HPDE6-E6E7 (cell line): ENCODE results near the gene ZNF860.

Experiments used
- DNase-seq: peaks from one replicate; pipeline ENCODE4 v3.0.0; 2011; ENCODE audit warnings: missing footprints; ENCODE audit errors: extremely low spot score

Gene ZNF860

DNA sequence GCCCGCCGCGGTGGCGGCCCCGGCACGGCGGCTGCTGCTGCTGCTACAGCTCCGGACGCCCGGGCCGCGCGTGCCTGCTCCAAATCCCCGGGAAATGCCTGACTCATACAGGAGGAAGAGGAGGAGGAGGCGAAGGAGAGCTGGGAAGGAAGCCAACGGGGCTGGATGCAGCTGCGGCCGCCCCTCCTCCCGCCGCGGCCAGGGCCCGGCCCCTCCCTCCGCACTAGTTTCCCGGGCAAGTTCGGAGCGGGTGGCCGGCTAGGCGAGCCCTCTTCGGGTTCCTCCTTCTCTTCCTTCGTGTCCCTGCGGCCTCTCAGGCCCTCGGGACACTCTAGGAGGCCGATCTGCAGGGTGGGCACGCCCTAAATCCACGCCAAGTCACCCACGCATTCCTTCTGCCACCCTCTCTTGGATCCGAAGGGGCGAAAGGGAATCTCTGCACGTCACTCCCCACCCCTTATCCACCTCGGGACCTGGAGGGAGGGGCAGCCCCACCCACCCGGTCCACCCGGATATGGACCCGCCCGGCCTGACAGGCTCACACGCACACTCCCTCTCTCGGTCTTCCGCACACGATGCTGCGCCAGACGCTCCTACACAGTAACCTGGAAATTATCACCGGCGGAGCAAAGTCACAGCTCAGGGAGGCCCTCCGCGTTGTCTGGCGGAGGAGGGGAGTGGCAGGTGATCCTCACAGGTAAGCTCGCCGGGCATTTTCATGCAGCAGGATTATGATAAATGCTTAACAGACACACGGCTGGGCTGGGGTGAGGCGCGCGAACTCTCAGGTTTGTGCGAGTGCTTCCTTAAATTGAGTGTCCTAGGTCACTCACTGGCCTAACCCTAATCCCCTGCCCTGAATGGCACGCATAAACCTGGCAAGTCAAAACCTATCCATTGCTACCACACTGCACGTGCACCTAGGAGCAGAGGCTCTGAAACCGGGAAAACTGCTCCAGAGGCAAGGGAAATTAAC, at the start of gene ZNF860, which contains the start of gene OSBPL10:
ZNF860 (plus strand) TSS at position 545 of the 976 bp plus-strand sequence. CDS start 7,330 bp downstream, outside the sequence.
OSBPL10 (minus strand) TSS at position 57 of the 976 bp plus-strand sequence. CDS start 83 bp downstream, outside the sequence.
- no peak for DNase-seq

DNA sequence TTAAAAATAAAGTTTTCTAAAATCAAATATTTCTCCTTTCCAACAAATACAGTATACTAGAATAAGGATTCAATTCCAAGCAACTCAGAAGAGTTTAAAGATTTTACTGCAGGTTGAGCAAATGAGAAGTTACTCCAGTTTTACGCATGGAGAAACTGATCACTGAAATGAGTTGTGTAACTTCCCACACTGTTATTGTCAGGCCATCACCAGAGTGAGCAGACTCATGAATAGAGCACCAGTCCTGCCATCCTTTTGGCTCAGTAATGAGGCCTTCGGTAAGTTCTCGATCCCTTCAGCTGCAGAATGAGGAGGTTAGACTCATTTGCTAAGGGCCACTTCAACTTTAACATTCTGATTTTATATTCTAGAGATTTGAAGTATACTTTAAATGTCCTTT, 48.6 kb upstream of the ZNF860 start:
- DNase-seq = no peak

DNA sequence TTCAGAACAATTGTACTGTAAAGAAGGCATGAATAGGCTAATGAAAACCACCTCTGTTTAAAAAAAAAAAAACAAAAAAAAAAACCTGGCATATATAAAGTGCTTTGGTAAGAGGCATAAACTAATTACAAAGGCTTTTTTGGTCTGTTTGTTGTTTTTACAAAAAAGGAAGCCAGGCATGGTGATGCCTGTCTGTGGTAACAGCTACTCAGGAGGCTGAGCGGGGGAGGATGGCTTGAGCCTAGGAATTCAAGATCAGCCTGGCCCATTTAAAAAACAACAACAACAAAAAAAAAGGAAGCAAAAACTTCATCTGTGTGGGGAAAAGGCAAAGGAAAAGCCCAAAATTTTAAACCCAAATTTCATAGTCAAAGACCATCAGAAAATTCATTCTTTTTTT, 47.5 kb upstream of the ZNF860 start:
- no peak for DNase-seq

DNA sequence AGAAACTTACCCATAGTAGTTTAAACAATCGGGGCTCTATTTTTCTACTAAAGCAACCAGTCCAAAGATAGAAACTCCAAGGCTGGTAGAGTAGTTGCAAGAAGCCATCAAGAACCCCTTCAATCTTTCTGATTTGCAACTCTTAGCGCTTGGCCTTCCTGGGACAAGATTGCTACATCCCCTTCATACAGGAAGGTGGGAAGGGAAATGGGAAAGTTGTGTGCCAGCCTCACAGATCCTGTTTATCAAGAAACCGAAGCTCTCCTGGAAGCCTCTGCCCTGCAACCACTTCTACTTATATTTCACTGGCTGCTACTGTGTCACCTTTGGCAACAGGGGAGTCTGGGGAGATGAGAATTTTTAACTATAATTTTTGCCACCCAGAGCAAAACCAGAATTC, 46.7 kb upstream of the ZNF860 start:
- no peak for DNase-seq

DNA sequence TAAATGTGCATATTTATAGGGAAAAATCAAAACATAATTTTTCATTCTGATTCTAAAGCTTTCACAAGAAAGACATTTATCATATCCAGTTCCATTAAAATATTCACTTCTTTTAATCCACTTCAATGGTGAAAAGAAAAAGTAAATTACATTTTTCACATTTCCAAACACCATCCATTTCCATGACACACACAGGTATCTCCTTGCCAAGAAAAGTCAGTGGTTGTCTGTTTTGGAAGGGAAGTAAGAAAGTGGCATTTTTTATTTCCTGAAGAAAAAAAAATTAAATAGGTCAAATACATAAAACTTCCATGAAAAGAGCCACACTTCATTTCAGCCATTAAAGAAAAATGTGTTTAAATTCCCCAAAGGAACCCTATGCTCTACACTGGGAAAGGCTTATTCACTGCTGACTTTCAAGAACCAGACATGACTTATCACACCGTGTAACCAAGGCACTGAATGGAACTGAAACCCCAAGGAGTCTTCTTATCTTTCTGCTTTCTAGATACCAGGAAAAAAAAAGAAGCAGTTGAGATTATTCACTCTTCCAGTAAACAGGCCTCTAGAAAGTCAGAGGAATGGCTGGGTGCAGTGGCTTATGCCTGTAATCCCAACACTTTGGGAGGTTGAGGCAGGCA, 45.0 kb upstream of the ZNF860 start:
- DNase-seq = no peak

DNA sequence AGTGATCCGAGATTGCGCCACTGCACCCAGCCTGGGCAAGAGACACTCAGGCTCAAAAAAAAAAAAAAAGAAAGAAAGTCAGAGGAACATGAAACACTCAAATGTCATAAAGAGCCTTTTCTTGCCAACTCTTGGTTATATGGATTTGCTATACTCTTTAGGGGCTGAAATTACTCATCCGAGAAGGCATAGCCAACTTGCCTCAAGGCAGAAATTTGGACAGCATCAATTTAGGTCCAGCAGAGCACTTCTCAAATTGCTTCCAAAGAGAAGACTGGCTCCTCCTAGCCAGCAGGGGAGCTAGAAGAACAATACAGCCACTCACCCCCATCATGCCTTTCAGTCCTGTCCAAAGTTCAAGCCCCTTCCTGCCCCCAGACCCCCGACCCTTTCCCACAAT, 44.3 kb upstream of the ZNF860 start:
- no peak for DNase-seq

DNA sequence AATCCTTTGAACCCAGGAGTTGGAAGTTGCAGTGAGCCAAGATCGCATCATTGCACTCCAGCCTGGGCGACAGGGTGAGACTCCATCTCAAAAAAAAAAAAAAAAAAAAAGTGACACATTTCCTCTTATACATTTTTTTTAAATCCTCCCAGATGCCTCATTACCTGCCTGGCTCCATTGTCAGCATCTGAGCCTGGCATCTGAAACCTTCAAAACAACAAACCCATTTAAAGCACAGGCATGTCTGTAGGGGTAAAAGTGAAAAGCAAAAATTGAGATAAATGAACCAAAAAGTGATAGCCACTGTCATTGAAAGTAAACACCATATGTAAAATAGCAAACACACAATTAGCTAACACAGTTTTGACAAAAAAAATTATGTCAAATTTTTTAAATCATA, 39.1 kb upstream of the ZNF860 start:
- DNase-seq = no peak

DNA sequence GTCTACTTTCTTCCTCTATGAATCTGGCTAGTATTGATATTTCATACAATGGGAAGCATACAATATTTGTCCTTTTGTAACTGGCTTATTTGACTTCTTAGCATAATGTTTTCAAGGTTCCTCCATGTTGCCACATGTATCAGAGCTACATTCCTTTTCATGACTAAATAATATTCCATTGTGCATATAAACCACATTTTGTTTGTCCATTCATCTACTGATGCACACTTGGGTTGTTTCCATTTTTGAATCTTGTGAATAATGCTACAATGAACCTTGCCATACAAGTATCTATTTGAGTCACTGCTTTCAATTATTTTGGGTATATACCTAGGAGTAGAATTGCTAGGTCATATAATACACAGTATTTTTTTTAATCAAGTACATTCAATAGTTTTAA, 38.5 kb upstream of the ZNF860 start:
- DNase-seq = no peak

DNA sequence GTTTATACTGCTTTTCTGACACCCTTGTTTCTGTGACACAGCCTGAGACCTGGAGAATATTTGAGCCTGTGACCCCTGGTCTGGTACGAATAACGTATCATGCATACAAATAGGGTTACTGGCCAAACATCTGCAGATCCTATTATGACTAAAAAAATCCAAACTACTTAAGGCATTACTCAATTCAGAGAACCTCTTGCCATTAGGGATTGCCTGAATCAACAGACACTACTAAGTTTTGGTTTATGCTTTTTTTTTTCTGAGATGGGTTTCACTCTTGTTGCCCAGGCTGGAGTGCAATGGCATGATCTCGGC, 35.9 kb upstream of the ZNF860 start:
- no peak for DNase-seq

DNA sequence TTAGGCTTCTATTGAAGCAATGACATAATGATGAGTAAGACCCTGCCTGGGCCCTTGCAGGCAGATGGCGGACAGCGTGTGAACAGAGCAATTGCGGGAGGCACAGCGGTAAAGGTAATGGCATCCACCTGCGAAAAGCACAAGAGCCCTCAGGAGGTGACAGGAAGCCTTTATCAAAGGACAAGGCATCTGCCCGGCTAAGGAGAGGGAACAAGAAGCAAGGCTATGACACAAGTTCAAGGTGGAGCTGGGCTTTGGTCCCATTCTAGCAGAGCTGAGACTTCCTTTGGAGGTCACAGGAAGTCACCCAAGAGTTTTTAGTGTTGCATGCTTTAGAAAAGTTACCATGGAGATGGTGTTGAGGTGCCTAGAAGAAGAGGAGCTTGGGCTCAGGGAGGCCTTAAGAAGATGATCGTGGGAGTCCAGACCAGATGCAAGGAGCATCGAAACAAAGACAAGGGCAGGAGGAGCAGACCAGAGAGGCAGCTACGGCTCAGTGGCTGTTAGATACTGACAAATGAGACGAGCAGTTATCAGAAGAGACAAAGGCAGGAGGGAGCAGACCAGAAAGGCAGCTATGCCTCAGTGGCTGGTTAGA, 35.0 kb upstream of the ZNF860 start:
- DNase-seq = no peak

DNA sequence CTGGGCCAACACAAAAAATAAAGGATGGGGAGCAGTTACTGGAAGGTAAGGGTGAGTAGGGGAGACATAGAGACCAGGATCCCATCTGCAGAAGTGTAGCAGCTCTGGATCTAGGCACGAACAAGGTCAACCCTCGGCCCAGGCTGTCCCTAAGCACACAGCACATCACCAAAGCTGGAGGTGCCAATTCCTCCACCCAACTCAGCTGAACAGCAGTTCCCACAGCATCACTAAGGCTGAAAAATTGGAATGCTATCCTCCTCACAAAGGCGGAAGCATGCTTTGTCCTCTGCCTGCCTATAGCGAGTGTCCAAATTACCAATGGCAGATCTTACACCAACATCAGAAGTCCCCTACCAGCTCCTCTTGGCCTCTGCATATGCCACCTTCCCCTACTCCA, 34.4 kb upstream of the ZNF860 start:
- no peak for DNase-seq

DNA sequence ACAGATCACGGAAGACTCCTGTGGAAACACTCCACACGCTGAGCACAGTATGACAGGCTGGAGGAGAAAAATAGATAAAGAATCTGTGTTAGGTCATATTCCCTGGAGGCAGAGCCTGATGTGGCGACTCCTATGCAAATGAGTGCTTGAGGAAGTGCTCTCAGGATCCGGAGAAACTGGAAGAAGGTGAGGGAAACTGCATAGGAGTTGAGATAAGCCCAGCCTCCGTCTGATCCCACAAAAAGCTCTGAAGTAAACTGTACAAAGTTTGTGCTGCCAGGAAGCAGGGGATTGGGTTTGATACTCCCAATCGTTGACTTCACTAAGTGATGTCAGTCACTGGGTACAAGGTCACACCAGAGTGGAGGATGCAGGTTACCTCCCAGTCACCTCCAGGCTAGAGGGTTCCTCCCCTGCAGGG, 33.9 kb upstream of the ZNF860 start:
- DNase-seq = no peak

DNA sequence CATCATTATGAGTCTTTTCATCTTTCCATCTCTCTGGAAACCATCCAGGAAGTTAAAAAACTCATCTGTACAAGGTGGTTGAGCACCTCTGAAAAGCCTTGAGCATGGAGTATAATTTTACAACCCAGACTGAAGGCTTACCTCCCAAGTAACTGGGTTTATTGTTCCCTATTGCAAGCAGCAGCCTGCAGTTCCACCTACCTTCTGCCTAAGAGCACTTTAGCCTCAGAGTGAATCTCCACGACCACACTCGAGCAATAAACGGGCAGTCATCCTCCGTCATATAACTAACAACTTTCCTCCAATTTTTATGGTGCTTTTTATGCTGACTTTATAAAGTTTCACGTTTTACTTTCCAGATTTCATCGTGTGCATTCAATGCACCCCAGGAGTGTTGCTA, 33.3 kb upstream of the ZNF860 start:
- no peak for DNase-seq

DNA sequence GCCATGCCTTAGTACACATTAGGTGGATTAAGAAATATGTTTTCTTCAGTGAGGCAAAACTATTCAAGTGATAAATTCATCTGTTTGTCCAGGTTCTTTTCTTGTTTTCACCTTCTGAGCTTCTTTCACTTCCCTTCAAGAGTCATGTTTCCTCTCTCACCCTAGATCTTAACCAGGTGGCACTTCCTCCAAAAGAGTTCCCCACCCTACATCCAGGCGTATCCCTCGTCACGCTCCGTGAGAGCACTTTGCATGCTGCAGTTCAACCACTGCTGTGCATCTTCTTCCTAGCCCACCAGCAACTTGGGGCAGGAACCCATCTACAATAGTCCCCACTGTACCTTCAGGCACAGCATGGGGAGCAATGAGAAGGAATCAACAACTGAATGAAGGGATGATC, 29.3 kb upstream of the ZNF860 start:
- no peak for DNase-seq

DNA sequence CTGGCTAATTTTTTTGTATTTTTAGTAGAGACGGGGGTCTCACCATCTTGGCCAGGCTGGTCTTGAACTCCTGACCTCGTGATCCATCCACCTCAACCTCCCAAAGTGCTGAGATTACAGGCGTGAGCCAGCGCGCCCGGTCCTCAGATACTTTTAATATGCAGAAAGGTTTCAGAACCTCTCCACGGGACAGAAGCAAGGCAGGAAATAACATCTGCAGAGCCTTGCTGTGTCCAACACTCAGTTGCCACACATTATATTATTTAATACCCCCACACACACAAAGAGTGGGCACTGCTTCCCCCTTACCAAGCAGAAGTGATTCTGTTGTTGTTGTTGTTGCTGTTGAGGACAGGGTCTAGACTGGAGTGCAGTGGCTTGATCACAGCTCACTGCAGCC, 28.5 kb upstream of the ZNF860 start:
- DNase-seq = no peak

DNA sequence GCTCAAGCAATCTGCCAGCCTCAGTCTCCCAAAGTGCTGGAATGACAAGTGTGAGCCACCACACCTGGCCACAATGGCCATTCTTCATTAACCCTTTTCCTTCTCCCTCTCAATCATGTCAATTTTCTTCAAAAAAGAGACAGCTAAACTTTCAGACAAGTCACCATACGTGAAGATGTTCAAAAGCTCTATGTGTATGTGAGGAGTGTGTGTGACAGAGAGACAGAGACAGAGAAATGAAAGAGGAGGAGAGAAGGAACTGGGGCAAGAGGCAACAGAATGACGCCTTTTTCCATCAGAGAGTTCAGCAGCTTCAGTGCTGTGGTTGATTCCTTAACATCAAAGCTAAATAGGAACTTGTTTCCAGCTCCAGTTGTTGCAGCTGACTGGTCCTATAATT, 27.9 kb upstream of the ZNF860 start:
- DNase-seq = no peak

DNA sequence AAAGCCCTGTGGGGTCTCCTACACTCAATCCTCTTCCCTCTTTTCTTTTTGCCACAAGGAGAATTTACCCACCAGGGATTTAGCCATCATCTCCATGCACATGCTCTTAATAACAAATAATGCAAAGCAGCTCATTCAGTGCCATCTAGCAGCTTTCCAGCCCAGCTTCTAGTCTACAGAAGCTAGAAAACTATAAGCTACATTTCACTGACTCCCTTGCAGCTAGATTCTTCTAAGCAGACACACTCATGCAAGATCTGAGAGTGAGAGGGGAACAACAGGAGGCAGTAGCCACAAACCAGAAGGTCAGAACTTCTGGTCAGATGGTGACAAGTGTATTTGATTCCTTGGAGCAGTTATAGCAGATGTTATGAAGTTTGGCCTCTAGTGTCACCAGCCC, 26.0 kb upstream of the ZNF860 start:
- no peak for DNase-seq

DNA sequence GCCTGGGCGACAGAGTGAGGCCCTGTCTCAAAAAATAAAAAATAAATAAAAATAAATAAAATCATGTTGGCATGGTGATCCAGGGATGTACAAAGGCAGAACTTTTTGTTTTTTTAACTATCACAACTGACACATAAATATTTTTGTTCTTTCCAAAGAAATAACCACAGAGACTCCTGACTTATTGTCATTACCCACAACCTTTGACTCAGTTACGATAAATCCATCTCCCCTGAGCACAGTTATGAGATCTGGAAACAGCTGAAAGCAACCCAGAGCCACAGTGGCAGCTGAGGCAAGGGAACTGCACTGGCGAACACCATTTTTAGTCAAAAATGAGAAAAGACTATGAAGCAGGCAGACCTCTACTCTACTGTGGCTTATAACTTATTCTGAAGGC, 24.4 kb upstream of the ZNF860 start:
- DNase-seq = no peak

DNA sequence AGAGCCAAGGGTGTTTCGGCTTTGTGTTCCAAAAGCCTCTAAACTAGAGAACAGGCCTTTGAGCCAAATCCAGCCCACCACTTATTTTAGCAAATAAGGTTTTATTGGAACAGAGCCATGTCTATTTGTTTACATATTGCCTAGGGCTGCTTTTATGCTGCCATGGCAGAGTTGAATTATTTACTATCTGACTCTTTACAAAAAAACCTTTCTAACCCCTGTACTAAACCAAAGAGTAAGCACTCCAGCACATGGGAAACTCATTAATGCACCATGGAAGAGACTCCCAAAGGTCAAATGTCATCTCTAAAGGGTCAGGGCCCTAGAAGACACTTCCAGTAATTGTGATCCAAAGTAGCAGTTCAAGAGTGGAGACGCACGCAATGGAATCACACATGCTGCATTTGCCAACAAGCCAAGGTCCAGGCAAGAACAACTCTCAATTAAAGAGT, 22.8 kb upstream of the ZNF860 start:
- DNase-seq = no peak

DNA sequence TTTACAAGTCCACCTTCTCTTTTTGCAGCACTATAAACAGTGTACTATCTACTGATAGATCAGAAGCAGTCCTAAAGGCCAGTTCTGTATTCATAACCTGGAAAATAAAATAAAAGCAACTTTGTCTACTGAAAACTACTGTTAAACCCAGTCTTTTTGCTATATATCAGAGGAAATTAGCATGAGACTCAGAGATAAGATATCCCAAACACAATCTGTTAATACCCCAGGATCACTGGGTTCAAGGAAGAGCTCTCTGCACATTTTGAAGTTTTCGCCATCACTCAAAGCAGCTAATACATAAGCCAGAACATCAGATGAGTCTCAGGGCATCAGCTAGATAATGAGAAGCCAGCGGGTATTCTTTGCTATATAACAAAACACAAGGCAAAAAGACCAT, 22.3 kb upstream of the ZNF860 start:
- no peak for DNase-seq

DNA sequence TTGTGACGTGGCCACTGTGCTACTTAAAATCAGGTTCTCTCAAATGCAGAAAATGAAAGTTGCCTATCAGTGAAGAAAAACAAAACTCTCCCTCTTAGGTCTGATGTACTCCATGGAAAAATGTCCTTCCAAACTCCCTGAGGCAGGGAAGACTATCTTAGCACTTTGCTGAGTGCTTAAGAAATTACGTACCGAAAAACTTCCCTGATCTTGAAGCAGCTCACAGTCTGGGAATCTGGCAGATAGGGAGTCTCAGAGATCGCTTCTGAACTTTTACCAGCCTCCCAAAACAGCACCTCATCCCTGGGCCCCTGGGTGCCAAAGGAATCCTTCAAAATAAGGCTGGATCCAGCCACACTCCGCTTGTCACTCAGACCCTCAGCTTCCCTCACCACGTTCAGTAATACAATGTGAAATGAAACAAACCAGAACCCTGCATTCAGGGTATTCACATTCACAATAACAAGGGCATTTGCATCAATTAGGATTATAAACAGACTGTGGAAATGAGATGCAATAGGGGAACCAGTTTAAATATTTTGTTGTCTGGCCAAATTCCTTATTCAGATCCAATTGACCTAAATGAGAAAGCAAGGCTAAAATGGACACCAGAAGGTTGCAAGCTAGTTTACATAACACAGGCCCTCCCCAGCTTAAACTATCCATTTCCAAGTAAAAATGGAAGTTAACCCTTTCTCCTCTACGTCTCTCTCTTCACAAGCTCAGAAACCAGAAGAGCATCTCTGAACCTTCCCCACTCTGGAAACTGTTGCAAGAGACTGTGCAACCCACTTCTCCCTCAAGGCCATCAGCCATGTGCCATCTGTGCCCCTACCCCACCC, 21.4 kb upstream of the ZNF860 start:
- no peak for DNase-seq
